Measurements from ENCODE around the gene NAA80.

DNA sequence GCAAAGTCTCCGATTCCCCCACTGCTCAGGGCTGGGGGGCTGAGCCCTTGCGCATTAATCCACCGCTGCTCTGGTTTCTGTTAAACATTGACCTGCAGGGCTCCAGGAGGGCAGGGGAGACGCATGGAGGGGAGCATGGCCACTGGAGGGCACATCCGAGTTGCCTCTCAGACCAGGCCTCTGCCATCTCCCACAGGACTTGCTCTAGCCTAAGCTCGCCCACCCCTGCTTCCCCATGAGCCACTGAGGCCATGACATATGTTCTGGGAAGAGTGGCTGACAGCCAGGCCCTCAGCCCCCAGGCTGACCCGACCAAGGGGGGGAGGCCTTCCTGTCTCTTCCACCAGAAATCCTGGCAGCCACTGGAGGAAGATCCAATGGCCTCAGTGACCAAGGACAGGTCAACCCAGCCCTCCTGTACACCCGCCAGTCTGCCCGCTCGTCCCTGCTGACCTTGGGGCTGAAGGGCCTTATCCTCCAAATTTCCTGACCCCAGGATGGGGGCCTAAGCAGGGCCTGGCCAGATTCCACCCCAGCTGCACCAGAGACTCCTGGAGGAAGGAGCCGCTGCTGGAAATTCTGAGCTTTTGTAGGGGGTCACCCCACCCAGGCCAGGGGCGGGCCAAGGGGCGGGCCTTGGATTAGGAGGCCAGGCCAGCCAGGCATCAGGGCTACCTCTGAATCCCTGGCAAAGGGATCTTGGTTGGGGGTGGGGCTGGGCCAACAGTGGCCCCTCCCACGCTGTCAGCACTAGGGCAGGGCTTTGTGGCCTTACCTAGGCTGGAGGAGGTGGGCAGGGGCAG is 4.0 kb upstream of the NAA80 start, which contains the start of gene HYAL1:
- TF ChIP-seq, protein P1, sequence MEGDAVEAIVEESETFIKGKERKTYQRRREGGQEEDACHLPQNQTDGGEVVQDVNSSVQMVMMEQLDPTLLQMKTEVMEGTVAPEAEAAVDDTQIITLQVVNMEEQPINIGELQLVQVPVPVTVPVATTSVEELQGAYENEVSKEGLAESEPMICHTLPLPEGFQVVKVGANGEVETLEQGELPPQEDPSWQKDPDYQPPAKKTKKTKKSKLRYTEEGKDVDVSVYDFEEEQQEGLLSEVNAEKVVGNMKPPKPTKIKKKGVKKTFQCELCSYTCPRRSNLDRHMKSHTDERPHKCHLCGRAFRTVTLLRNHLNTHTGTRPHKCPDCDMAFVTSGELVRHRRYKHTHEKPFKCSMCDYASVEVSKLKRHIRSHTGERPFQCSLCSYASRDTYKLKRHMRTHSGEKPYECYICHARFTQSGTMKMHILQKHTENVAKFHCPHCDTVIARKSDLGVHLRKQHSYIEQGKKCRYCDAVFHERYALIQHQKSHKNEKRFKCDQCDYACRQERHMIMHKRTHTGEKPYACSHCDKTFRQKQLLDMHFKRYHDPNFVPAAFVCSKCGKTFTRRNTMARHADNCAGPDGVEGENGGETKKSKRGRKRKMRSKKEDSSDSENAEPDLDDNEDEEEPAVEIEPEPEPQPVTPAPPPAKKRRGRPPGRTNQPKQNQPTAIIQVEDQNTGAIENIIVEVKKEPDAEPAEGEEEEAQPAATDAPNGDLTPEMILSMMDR (IDR thresholded peaks at IDR 0.05) = peak in 2 of 4 experiments; percentile 13 to 16
- TF ChIP-seq POLR2A (IDR thresholded peaks at IDR 0.05) = no peak
